Upper lobe of left lung (tissue), 4 donors: ENCODE results near the gene ATXN7L2.

ENCODE experiments used
- CTCF ChIP-seq, 6 experiments: fragments of 450-650 bp in 4 of 6; fragments of 200-600 bp in 2 of 6; sonication (generic) in 2 of 6; IDR thresholded peaks; one replicate each; pipeline ENCODE4 v1.5.1; 2016 to 2019; ENCODE audit warnings: antibody characterized with exemption in 6 of 6
- EP300 ChIP-seq, 4 donors: sonication (generic); formaldehyde crosslinking; IDR thresholded peaks; one replicate each; pipeline ENCODE4 v1.5.1; 2017; ENCODE audit warnings: antibody characterized with exemption in 4 of 4, control low read depth in 2 of 4
- POLR2A ChIP-seq, 4 donors: fragments of 450-650 bp; IDR thresholded peaks; one replicate each; pipeline ENCODE4 v1.5.1; 2016 to 2017; ENCODE audit warnings: antibody characterized with exemption in 4 of 4, mild to moderate bottlenecking in 2 of 4
- POLR2AphosphoS5 ChIP-seq, 2 donors: sonication (generic); formaldehyde crosslinking; IDR thresholded peaks; one replicate each; pipeline ENCODE4 v1.5.1; 2017; ENCODE audit warnings: antibody characterized with exemption in 2 of 2

- no peak for TF ChIP-seq CTCF (IDR thresholded peaks at IDR 0.05)
- TF ChIP-seq POLR2A (IDR thresholded peaks at IDR 0.05): no peak
- no peak for TF ChIP-seq EP300 (IDR thresholded peaks at IDR 0.05)
- no peak for TF ChIP-seq POLR2AphosphoS5 (IDR thresholded peaks at IDR 0.05)
Observed at GRCh38 chr1:109487261-109487660, 3.6 kb downstream of the ATXN7L2 start.
